Fibroblast of skin of left quadriceps (primary cell): ENCODE results near the gene STOM.
"Not testable (repeated sequence)": the region's sequence is repeated elsewhere in the genome, so short reads cannot be mapped to it uniquely, and the experiment has no call there.

Source experiments
- DNase-seq, 2 experiments: peaks; one replicate each; pipeline ENCODE4 v3.0.0-alpha.2; 2013; ENCODE audit warnings: low read depth in 2 of 2

Gene STOM

GRCh38 chr9:121369595-121370265 lies at the start of gene STOM:
Gene STOM (minus strand): TSS chr9:121370250. CDS start chr9:121370187, 63 bp downstream.
- DNase-seq: peak; percentile 62 to 69

- DNase-seq: no peak
Observed at GRCh38 chr9:121411993-121412392, 41.9 kb upstream of the STOM start.

GRCh38 chr9:121405899-121406298 lies 35.8 kb upstream of the STOM start:
- no peak for DNase-seq

- DNase-seq: no peak
Observed at GRCh38 chr9:121404906-121405305, 34.9 kb upstream of the STOM start.

GRCh38 chr9:121399883-121400607 lies 30.0 kb upstream of the STOM start:
- peak; percentile 61 to 68 for DNase-seq

- no peak for DNase-seq
Observed at GRCh38 chr9:121399126-121399882, 29.3 kb upstream of the STOM start.

GRCh38 chr9:121398374-121398773 lies 28.3 kb upstream of the STOM start:
- DNase-seq: peak; percentile 95

GRCh38 chr9:121397277-121397676 lies 27.2 kb upstream of the STOM start:
- DNase-seq: not testable (repeated sequence)

- DNase-seq: no peak
Observed at GRCh38 chr9:121395558-121395957, 25.5 kb upstream of the STOM start.

GRCh38 chr9:121394292-121394691 lies 24.2 kb upstream of the STOM start:
- no peak for DNase-seq

GRCh38 chr9:121393318-121393717 lies 23.3 kb upstream of the STOM start:
- DNase-seq: no peak

- DNase-seq: no peak
Observed at GRCh38 chr9:121390372-121390771, 20.3 kb upstream of the STOM start.

- no peak for DNase-seq
Observed at GRCh38 chr9:121388140-121388905, 18.3 kb upstream of the STOM start.

- no peak for DNase-seq
Observed at GRCh38 chr9:121386442-121387175, 16.6 kb upstream of the STOM start.

GRCh38 chr9:121383715-121384114 lies 13.7 kb upstream of the STOM start:
- no peak for DNase-seq

GRCh38 chr9:121380846-121381245 lies 10.8 kb upstream of the STOM start:
- no peak for DNase-seq

- no peak for DNase-seq
Observed at GRCh38 chr9:121376214-121376830, 6.3 kb upstream of the STOM start.

GRCh38 chr9:121373011-121373729 lies 3.1 kb upstream of the STOM start:
- no peak for DNase-seq

- DNase-seq: no peak
Observed at GRCh38 chr9:121372239-121373010, 2.4 kb upstream of the STOM start.
